Keratinocyte (primary cell): ENCODE data around the gene LRIG2. TPM values are rescaled to one million over a fixed set of nuclear protein-coding genes. Genes with fewer than 3 reads are reported as not detected.

Source experiments
- DNase-seq: peaks from one replicate; pipeline ENCODE4 v3.0.0-alpha.2; 2011; ENCODE audit warnings: low read depth, missing footprints, low spot score
- FAIRE-seq: peaks from 2 replicates; lab custom pipeline; 2011; peaks lifted over from hg19 to GRCh38; lab: Jason Lieb, UNC
- H2AFZ ChIP-seq: 2 replicates; pipeline ENCODE4 v1.6.0; 2012; ENCODE audit warnings: low read length, control low read depth, inconsistent platforms; ENCODE audit not compliant: control insufficient read depth
- H3K27ac ChIP-seq: 2 replicates; pipeline ENCODE4 v1.5.1; 2011; ENCODE audit warnings: low read length; ENCODE audit not compliant: control insufficient read depth, insufficient read depth
- H3K27me3 ChIP-seq: 3 replicates; pipeline ENCODE4 v1.6.0; 2011; ENCODE audit warnings: low read length; ENCODE audit not compliant: control insufficient read depth, insufficient read depth; ENCODE audit errors: extremely low read depth
- H3K36me3 ChIP-seq, 2 experiments: 2 replicates in 1 of 2; 3 replicates in 1 of 2; pipeline ENCODE4 v1.5.1; 2011; ENCODE audit warnings: low read length in 2 of 2, mild to moderate bottlenecking in 1 of 2; ENCODE audit not compliant: control insufficient read depth in 2 of 2, insufficient read depth in 2 of 2; ENCODE audit errors: extremely low read depth in 1 of 2
- H3K4me1 ChIP-seq: 3 replicates; pipeline ENCODE4 v1.5.1; 2011; ENCODE audit warnings: low read length; ENCODE audit not compliant: control insufficient read depth, insufficient read depth; ENCODE audit errors: extremely low read depth
- H3K4me2 ChIP-seq: 3 replicates; pipeline ENCODE4 v1.6.0; 2011; ENCODE audit warnings: low read depth, low read length; ENCODE audit not compliant: control insufficient read depth, insufficient read depth; ENCODE audit errors: extremely low read depth
- H3K4me3 ChIP-seq, 3 experiments: fragments of 200-600 bp in 1 of 3; sonication (generic) in 1 of 3; 2 replicates in 2 of 3; 3 replicates in 1 of 3; pipeline ENCODE4 v1.5.1; 2011 to 2016; ENCODE audit warnings: low read length in 3 of 3, mild to moderate bottlenecking in 3 of 3, control low read depth in 2 of 3, inconsistent platforms in 1 of 3, low read depth in 1 of 3, mixed read lengths in 1 of 3, mixed run types in 1 of 3, moderate library complexity in 1 of 3; ENCODE audit not compliant: control insufficient read depth in 2 of 3, insufficient read depth in 2 of 3; ENCODE audit errors: extremely low read depth in 1 of 3
- H3K79me2 ChIP-seq: 2 replicates; pipeline ENCODE4 v1.6.0; 2012; ENCODE audit warnings: low read length; ENCODE audit not compliant: control insufficient read depth, insufficient read depth
- H3K9ac ChIP-seq: 3 replicates; pipeline ENCODE4 v1.6.0; 2011; ENCODE audit warnings: low read length; ENCODE audit not compliant: control insufficient read depth, insufficient read depth; ENCODE audit errors: extremely low read depth
- H3K9me1 ChIP-seq: 3 replicates; pipeline ENCODE4 v1.6.0; 2011; ENCODE audit warnings: low read length; ENCODE audit not compliant: control insufficient read depth, insufficient read depth; ENCODE audit errors: extremely low read depth
- H3K9me3 ChIP-seq: 2 replicates; pipeline ENCODE4 v1.5.1; 2012; ENCODE audit warnings: low read depth, low read length; ENCODE audit not compliant: control insufficient read depth
- H4K20me1 ChIP-seq: 3 replicates; pipeline ENCODE4 v1.6.0; 2011; ENCODE audit warnings: low read length; ENCODE audit not compliant: control insufficient read depth, insufficient read depth; ENCODE audit errors: extremely low read depth
- EZH2 ChIP-seq: IDR thresholded peaks from one replicate; pipeline ENCODE4 v1.6.1; 2012; ENCODE audit warnings: inconsistent platforms, mild to moderate bottlenecking, low read length, moderate library complexity
- dilution Hi-C: fragments of 300-500 bp; cut with MboI; formaldehyde crosslinking; loops from one replicate; pipeline ENCODE4 v1.7.0; 2020; ENCODE audit warnings: low sequenced_read_pairs; ENCODE audit not compliant: extremely low pct_ligation_motif_present
- polyA plus RNA-seq, 5 experiments: library from polyadenylated mRNA; depleted of rRNA in 3 of 5; stranded (reverse) in 3 of 5; stranded (forward) in 1 of 5; unstranded in 1 of 5; fragments of >200 nt; gene quantifications; 1 replicate in 1 of 5; 2 replicates in 3 of 5; 3 replicates in 1 of 5; pipeline versions ENCODE4 v1.2.1 to v1.2.3, GENCODE V29; 2011 to 2012; ENCODE audit warnings: missing spikeins in 2 of 5, low read depth in 1 of 5, low replicate concordance in 1 of 5
- TF ChIP-seq, protein P1 (sequence below), 3 experiments: IDR thresholded peaks in 1 of 3; conservative IDR thresholded peaks in 1 of 3; optimal IDR thresholded peaks in 1 of 3; 2 replicates in 2 of 3; 3 replicates in 1 of 3; pipeline versions ENCODE3 to v1.5.1; 2011; ENCODE audit warnings: low read length in 3 of 3, mild to moderate bottlenecking in 3 of 3, moderate library complexity in 2 of 3, control low read depth in 1 of 3, inconsistent platforms in 1 of 3; ENCODE audit not compliant: insufficient read depth in 2 of 3; ENCODE audit errors: extremely low read depth in 1 of 3

LRIG2 gene
- polyA plus RNA-seq, 1 donor (not counting 4 experiments of a cell fraction or from before 2014, with no cell fraction given) = 12.5 TPM

DNA sequence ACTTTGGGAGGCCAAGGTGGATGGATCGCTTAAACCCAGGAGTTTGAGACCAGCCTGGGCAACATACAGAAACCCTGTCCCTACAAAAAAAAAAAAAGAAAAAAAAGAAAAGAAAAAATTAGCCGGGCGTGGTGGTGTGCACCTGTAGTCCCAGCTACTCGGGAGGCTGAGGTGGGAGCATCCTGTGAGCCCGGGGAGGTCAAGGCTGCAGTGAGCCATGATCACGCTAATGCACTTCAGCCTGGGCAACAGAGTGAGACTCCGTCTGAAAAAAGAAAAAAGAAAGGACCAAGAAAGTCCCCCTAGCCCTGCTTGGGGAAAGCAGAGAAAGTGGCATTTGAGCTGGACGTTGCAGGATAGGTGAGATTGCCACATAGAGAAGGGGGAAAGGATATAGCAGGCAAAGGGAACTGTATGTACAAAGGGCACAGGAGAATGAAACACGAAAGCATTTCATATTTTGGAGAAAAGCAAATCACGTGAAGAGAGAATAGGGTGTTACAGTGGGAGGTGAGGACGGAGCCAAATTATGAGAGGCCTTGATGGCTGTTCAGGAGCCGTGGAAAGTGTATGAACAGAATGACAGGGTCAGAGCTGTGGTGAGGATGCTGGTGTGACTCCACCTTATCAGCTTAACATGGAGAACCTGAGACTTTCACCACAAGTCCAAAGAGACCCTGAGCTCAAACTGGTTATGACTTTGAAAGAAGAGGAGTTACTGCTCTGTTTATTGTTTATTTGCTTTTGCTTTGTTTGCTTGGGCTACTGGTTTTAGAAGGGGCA is 19.5 kb upstream of the LRIG2 start:
- Histone ChIP-seq H3K27ac (no peak overlapping the region), H2AFZ (no peak overlapping the region), H3K79me2 (no peaks in the 10 kb centered on the region), H3K36me3 (no peaks in the 10 kb centered on the region), H3K27me3 (no peaks in the 10 kb centered on the region), H3K9ac (no peak overlapping the region), H3K4me3 (no peak overlapping the region), H3K4me1 (no peaks in the 10 kb centered on the region), H3K9me3 (no peaks in the 10 kb centered on the region), H4K20me1 (no peaks in the 10 kb centered on the region), H3K9me1 (no peaks in the 10 kb centered on the region), H3K4me2 (no peak overlapping the region)
- FAIRE-seq = no peak
- no peak for TF ChIP-seq EZH2
- TF ChIP-seq, protein P1, sequence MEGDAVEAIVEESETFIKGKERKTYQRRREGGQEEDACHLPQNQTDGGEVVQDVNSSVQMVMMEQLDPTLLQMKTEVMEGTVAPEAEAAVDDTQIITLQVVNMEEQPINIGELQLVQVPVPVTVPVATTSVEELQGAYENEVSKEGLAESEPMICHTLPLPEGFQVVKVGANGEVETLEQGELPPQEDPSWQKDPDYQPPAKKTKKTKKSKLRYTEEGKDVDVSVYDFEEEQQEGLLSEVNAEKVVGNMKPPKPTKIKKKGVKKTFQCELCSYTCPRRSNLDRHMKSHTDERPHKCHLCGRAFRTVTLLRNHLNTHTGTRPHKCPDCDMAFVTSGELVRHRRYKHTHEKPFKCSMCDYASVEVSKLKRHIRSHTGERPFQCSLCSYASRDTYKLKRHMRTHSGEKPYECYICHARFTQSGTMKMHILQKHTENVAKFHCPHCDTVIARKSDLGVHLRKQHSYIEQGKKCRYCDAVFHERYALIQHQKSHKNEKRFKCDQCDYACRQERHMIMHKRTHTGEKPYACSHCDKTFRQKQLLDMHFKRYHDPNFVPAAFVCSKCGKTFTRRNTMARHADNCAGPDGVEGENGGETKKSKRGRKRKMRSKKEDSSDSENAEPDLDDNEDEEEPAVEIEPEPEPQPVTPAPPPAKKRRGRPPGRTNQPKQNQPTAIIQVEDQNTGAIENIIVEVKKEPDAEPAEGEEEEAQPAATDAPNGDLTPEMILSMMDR (optimal IDR thresholded peaks at IDR 0.05 in 1 of 3, IDR thresholded peaks at IDR 0.05 in 1 of 3, conservative IDR thresholded peaks at IDR 0.05 in 1 of 3; ENCODE audit: extremely low read depth in 1 of 3, insufficient read depth in 2 of 3, low read length in 3 of 3) = no peak
- no peak for DNase-seq
- dilution Hi-C loops = no loop called here

GRCh38 chr1:113055570-113055969 is 17.4 kb upstream of the LRIG2 start:
- no peaks in the 10 kb centered on the region for H3K9me3 ChIP-seq
- FAIRE-seq (no peak), DNase-seq (no peak)
- no peaks in the 10 kb centered on the region for H3K79me2 ChIP-seq
- H3K27ac ChIP-seq = no peak overlapping the region
- no peak overlapping the region for H3K4me2 ChIP-seq
- no peak overlapping the region for H3K4me3 ChIP-seq
- no peaks in the 10 kb centered on the region for H3K9me1 ChIP-seq
- TF ChIP-seq, protein P1 (optimal IDR thresholded peaks at IDR 0.05 in 1 of 3, IDR thresholded peaks at IDR 0.05 in 1 of 3, conservative IDR thresholded peaks at IDR 0.05 in 1 of 3; ENCODE audit: extremely low read depth in 1 of 3, insufficient read depth in 2 of 3, low read length in 3 of 3) = no peak
- TF ChIP-seq EZH2 = no peak
- H4K20me1 ChIP-seq = no peaks in the 10 kb centered on the region
- H3K27me3 ChIP-seq = no peaks in the 10 kb centered on the region
- H3K36me3 ChIP-seq = no peaks in the 10 kb centered on the region
- H3K9ac ChIP-seq = no peak overlapping the region
- dilution Hi-C loops = no loop called here
- no peak overlapping the region for H2AFZ ChIP-seq
- no peaks in the 10 kb centered on the region for H3K4me1 ChIP-seq
